Aorta (tissue), 5 donors: Measurements from ENCODE around the gene ATP5PO. TPM values are rescaled to one million over a fixed set of nuclear protein-coding genes. Genes with fewer than 3 reads are reported as not detected.
"Not testable (repeated sequence)": the region's sequence is repeated elsewhere in the genome, so short reads cannot be mapped to it uniquely, and the experiment has no call there.

Experiments
- ATAC-seq: fragments of 200-7000 bp; cut with Tn5 transposase; one replicate; pipeline ENCODE4 v1.9.1; 2022; ENCODE audit warnings: moderate library complexity; ENCODE audit not compliant: low FRiP score
- DNase-seq, 2 donors: peaks; one replicate each; pipeline ENCODE4 v3.0.0-alpha.2; 2020
- H3K27ac ChIP-seq, 2 donors: one replicate each; pipeline ENCODE4 v1.5.1; 2013; ENCODE audit warnings: low read length in 2 of 2, mild to moderate bottlenecking in 2 of 2, moderate library complexity in 2 of 2, control low read depth in 1 of 2, inconsistent platforms in 1 of 2, low read depth in 1 of 2
- H3K27me3 ChIP-seq, 2 donors: one replicate each; pipeline ENCODE4 v1.6.1; 2013; ENCODE audit warnings: control low read depth in 1 of 2, low read length in 1 of 2, mild to moderate bottlenecking in 1 of 2, moderate library complexity in 1 of 2; ENCODE audit not compliant: insufficient read depth in 2 of 2, control insufficient read depth in 1 of 2
- H3K36me3 ChIP-seq, 2 donors: one replicate each; pipeline ENCODE4 v1.6.1; 2013; ENCODE audit warnings: control low read depth in 1 of 2, low read length in 1 of 2, mild to moderate bottlenecking in 1 of 2; ENCODE audit not compliant: insufficient read depth in 2 of 2, control insufficient read depth in 1 of 2
- H3K4me1 ChIP-seq, 2 donors: one replicate each; pipeline ENCODE4 v1.6.1; 2013; ENCODE audit warnings: low read length in 2 of 2, control low read depth in 1 of 2, mild to moderate bottlenecking in 1 of 2, moderate library complexity in 1 of 2; ENCODE audit not compliant: insufficient read depth in 2 of 2, control insufficient read depth in 1 of 2
- H3K4me3 ChIP-seq, 2 donors: one replicate each; pipeline ENCODE4 v1.5.1; 2013; ENCODE audit warnings: low read length in 2 of 2, control low read depth in 1 of 2, mild to moderate bottlenecking in 1 of 2
- H3K9me3 ChIP-seq: one replicate; pipeline ENCODE4 v1.6.1; 2013; ENCODE audit warnings: mild to moderate bottlenecking, low read length; ENCODE audit not compliant: control insufficient read depth
- WGBS, 2 donors: extraction: QIAGEN DNeasy Blood & Tissue Kit; methylation state at CpG; one replicate each; pipeline ENCODE4 v1.1.7; 2013; 5-methylcytosine and 5-hydroxymethylcytosine counted together
- intact Hi-C, 2 donors: fragments of 100-400 bp; cut with DNase I; formaldehyde crosslinking; loops; one replicate each; pipeline versions ENCODE4 v1.14.2 to v1.15.0; 2022
- polyA plus RNA-seq, 2 donors: library from polyadenylated mRNA; stranded (reverse); fragments of 200-250 nt; gene quantifications; one replicate each; pipeline ENCODE4 v1.2.3, GENCODE V29; 2013
- total RNA-seq, 2 donors: library from RNA; stranded (reverse); fragmentation: NEBNext Ultra II Directional; extraction: Animal tissue kit (Norgen Biotek cat#: 25700); gene quantifications; one replicate each; pipeline ENCODE4 v1.2.1, GENCODE V29; 2021
- donor health status: healthy with polysubstance abuse.
- donor health status: Bipolar disorder and iron deficiency.
- donor health status: DM: no; HTN: no; CAD: no.
- donor health status: DM: no; HTN: no; CAD: no.
- donor health status: DM: yes; HTN: yes; CAD: no.

ATP5PO gene
- total and polyA plus RNA-seq, 4 donors = 112 to 461 (median 177) TPM

GRCh38 chr21:33936301-33937038, 20.9 kb upstream of the ATP5PO start:
- DNase-seq = no peak
- H3K27ac ChIP-seq = no peak overlapping the region

GRCh38 chr21:33932731-33933130, 17.1 kb upstream of the ATP5PO start:
- WGBS, 2 donors = 88 to 98% methylated on average over 5 of the region's 5 CpGs
- Histone ChIP-seq H3K4me1 (no peaks in the 10 kb centered on the region), H3K27me3 (no peaks in the 10 kb centered on the region), H3K36me3 (no peaks in the 10 kb centered on the region), H3K4me3 (no peak overlapping the region), H3K9me3 (no peaks in the 10 kb centered on the region), H3K27ac (no peak overlapping the region)
- intact Hi-C loops = no loop called here
- DNase-seq = no peak
- ATAC-seq = no peak

More at GRCh38 chr21:33936301-33937038, 20.9 kb upstream of the ATP5PO start:
- intact Hi-C loops = loop anchor here in 1 of 2 donors (5.0 kb wide), 1 partner anchor 411 kb away; no protein-coding TSS in a partner anchor
- Histone ChIP-seq H3K4me1 (no peaks in the 10 kb centered on the region), H3K9me3 (no peaks in the 10 kb centered on the region), H3K36me3 (no peaks in the 10 kb centered on the region), H3K4me3 (no peak overlapping the region), H3K27me3 (no peaks in the 10 kb centered on the region)
- 59 to 67% methylated on average over 4 of the region's 4 CpGs for WGBS, 2 donors
- no peak for ATAC-seq

- no peaks in the 10 kb centered on the region for H3K36me3 ChIP-seq
- no peaks in the 10 kb centered on the region for H3K9me3 ChIP-seq
- H3K4me3 ChIP-seq = peak overlapping the region; percentile 29 to 78
- peak; percentile 83 for ATAC-seq
- no peaks in the 10 kb centered on the region for H3K27me3 ChIP-seq
- 16 to 18% methylated on average over 10 of the region's 10 CpGs for WGBS, 2 donors
- DNase-seq = no peak
- no peak overlapping the region for H3K27ac ChIP-seq
- H3K4me1 ChIP-seq = no peaks in the 10 kb centered on the region
- intact Hi-C loops = no loop called here
Observed at GRCh38 chr21:33931799-33932390, 16.3 kb upstream of the ATP5PO start.

- intact Hi-C loops, H3K9me3 ChIP-seq, H3K4me1 ChIP-seq, H3K27ac ChIP-seq, DNase-seq, H3K36me3 ChIP-seq, ATAC-seq, H3K27me3 ChIP-seq: not testable (repeated sequence)
- 73 to 89% methylated on average over 6 to 10 of the region's 34 CpGs for WGBS, 2 donors
- peak overlapping the region in 1 of 2 donors; percentile 78 for H3K4me3 ChIP-seq
Observed at GRCh38 chr21:33931052-33931798, 15.6 kb upstream of the ATP5PO start.

GRCh38 chr21:33926248-33926647, 10.6 kb upstream of the ATP5PO start:
- H3K36me3 ChIP-seq, H3K27ac ChIP-seq, H3K4me3 ChIP-seq, DNase-seq, H3K27me3 ChIP-seq, H3K9me3 ChIP-seq, ATAC-seq, intact Hi-C loops, H3K4me1 ChIP-seq: not testable (repeated sequence)
- 90 to 100% methylated on average over 1 to 2 of the region's 2 CpGs for WGBS, 2 donors

GRCh38 chr21:33924766-33925100, 9.1 kb upstream of the ATP5PO start:
- intact Hi-C loops = loop anchor here (2.0 kb wide), 3 partner anchors 150 to 428 kb away; no protein-coding TSS in a partner anchor
- Histone ChIP-seq H3K27me3 (no peaks in the 10 kb centered on the region), H3K27ac (no peak overlapping the region), H3K4me1 (no peaks in the 10 kb centered on the region), H3K36me3 (no peaks in the 10 kb centered on the region), H3K4me3 (no peak overlapping the region), H3K9me3 (no peaks in the 10 kb centered on the region)
- DNase-seq (no peak), ATAC-seq (peak; percentile 36)
- 82 to 86% methylated on average over 3 of the region's 3 CpGs for WGBS, 2 donors

- Histone ChIP-seq H3K36me3 (no peaks in the 10 kb centered on the region), H3K4me3 (no peak overlapping the region), H3K9me3 (no peaks in the 10 kb centered on the region), H3K4me1 (no peaks in the 10 kb centered on the region), H3K27ac (no peak overlapping the region), H3K27me3 (no peaks in the 10 kb centered on the region)
- ATAC-seq = peak; percentile 94
- 7% methylated on average over 13 of the region's 13 CpGs for WGBS, 2 donors
- peak; percentile 91 to 97 for DNase-seq
- intact Hi-C loops = loop anchor here (2.0 kb wide), 3 partner anchors 151 to 429 kb away; no protein-coding TSS in a partner anchor
Observed at GRCh38 chr21:33924079-33924765, 8.6 kb upstream of the ATP5PO start.

- intact Hi-C loops = loop anchor here in 1 of 2 donors (10.0 kb wide), 1 partner anchor 697 kb away; the partner anchor contains the start of gene RCAN1
- ATAC-seq = no peak
Observed at GRCh38 chr21:33917421-33917820, 1.8 kb upstream of the ATP5PO start.

More at GRCh38 chr21:33917421-33917820, 1.8 kb upstream of the ATP5PO start:
- H3K27ac ChIP-seq = no peak overlapping the region
- H3K27me3 ChIP-seq = no peaks in the 10 kb centered on the region
- no peaks in the 10 kb centered on the region for H3K36me3 ChIP-seq
- H3K9me3 ChIP-seq = no peaks in the 10 kb centered on the region
- no peak overlapping the region for H3K4me3 ChIP-seq
- no peak for DNase-seq
- peaks cover 0 to 5% of the 10 kb centered on the region in 2 donors for H3K4me1 ChIP-seq
- WGBS, 2 donors = 82 to 85% methylated on average over 4 of the region's 4 CpGs
